A549 (cell line): ENCODE data around the gene ARID1B. TPM values are rescaled to one million over a fixed set of nuclear protein-coding genes. Genes with fewer than 3 reads are reported as not detected.

Experiments used
- ATAC-seq, 2 experiments: fragments of 200-7000 bp in 1 of 2; fragments of >200 bp in 1 of 2; cut with Nextera tagmentation in 1 of 2; cut with Tn5 transposase in 1 of 2; 3 replicates each; pipeline versions ENCODE4 v1.8.0 to v1.9.1; 2018 to 2020; ENCODE audit warnings: mild to moderate bottlenecking in 1 of 2, moderate library complexity in 1 of 2
- CTCF ChIA-PET: fragments of 300-600 bp; sonication (Branson Sonifier 250); formaldehyde crosslinking; extraction: SDS; loops from one replicate; lab custom pipeline; 2021; ENCODE audit warnings: antibody characterized with exemption, inconsistent platforms; lab: Yijun Ruan, JAX
- POLR2A ChIA-PET: fragments of 350-600 bp; formaldehyde crosslinking; extraction: SDS; loops from one replicate; lab custom pipeline; 2021; ENCODE audit warnings: antibody characterized with exemption, inconsistent platforms; lab: Yijun Ruan, JAX
- DNase-seq, 2 experiments: peaks; one replicate each; pipeline versions ENCODE4 v3.0.0 to v3.0.0-alpha.2; 2011 to 2016; ENCODE audit warnings: low read depth in 1 of 2, low spot score in 1 of 2
- FAIRE-seq: peaks from 2 replicates; lab custom pipeline; 2011; peaks lifted over from hg19 to GRCh38; lab: Jason Lieb, UNC
- H3K27ac ChIP-seq, 2 experiments: fragments of >200 bp; sonication (Bioruptor Twin); formaldehyde crosslinking; 3 replicates each; pipeline ENCODE4 v1.5.1; 2016 to 2017
- H3K4me1 ChIP-seq: fragments of >200 bp; sonication (Bioruptor Twin); formaldehyde crosslinking; 3 replicates; pipeline ENCODE4 v1.6.1; 2016
- H3K4me2 ChIP-seq: fragments of >200 bp; sonication (Bioruptor Twin); formaldehyde crosslinking; 3 replicates; pipeline ENCODE4 v1.6.1; 2016
- H3K4me3 ChIP-seq: fragments of >200 bp; sonication (Bioruptor Twin); formaldehyde crosslinking; 3 replicates; pipeline ENCODE4 v1.5.1; 2016
- H3K9me3 ChIP-seq: fragments of >200 bp; sonication (Bioruptor Twin); formaldehyde crosslinking; 3 replicates; pipeline ENCODE4 v1.6.1; 2016
- BHLHE40 ChIP-seq: IDR thresholded peaks from 2 replicates; pipeline ENCODE4 v1.6.1; 2012; ENCODE audit warnings: low read depth, low read length, inconsistent platforms
- CBX8 ChIP-seq: fragments of 200-600 bp; sonication (generic); IDR thresholded peaks from 2 replicates; pipeline ENCODE4 v1.6.1; 2016
- ESRRA ChIP-seq: fragments of 150-350 bp; IDR thresholded peaks from 2 replicates; pipeline ENCODE4 v1.6.1; 2014; ENCODE audit warnings: mild to moderate bottlenecking, low read length, borderline replicate concordance
- FOSB ChIP-seq: fragments of 250-450 bp; sonication (Bioruptor Pico); IDR thresholded peaks from 2 replicates; pipeline ENCODE4 v1.5.0; 2020; ENCODE audit warnings: mild to moderate bottlenecking, moderate library complexity
- FOSL2 ChIP-seq, 2 experiments: fragments of 450-650 bp in 1 of 2; fragments of >200 bp in 1 of 2; sonication (Bioruptor Twin) in 1 of 2; formaldehyde crosslinking; IDR thresholded peaks; 2 replicates each; pipeline versions ENCODE4 v1.5.0 to v1.6.1; 2016 to 2020; ENCODE audit warnings: mild to moderate bottlenecking in 1 of 2, moderate library complexity in 1 of 2
- GATA3 ChIP-seq: IDR thresholded peaks from 2 replicates; pipeline ENCODE4 v1.6.1; 2012; ENCODE audit warnings: borderline replicate concordance
- HEYL ChIP-seq: fragments of 250-450 bp; sonication (Bioruptor Pico); IDR thresholded peaks from 2 replicates; pipeline ENCODE4 v1.8.0; 2021; ENCODE audit warnings: mild to moderate bottlenecking, moderate library complexity
- HOXB13 ChIP-seq: fragments of 250-450 bp; sonication (Bioruptor Pico); IDR thresholded peaks from 2 replicates; pipeline ENCODE4 v1.5.0; 2020; ENCODE audit warnings: low read depth, mild to moderate bottlenecking, moderate library complexity
- JUN ChIP-seq, 2 experiments: fragments of >200 bp; sonication (Bioruptor Twin); formaldehyde crosslinking; IDR thresholded peaks; 2 replicates in 1 of 2; 3 replicates in 1 of 2; pipeline ENCODE4 v1.6.1; 2016 to 2017
- JUNB ChIP-seq: fragments of >200 bp; sonication (Bioruptor Twin); formaldehyde crosslinking; IDR thresholded peaks from 2 replicates; pipeline ENCODE4 v1.6.1; 2016
- MAZ ChIP-seq: fragments of 150-350 bp; IDR thresholded peaks from 2 replicates; pipeline ENCODE4 v1.6.1; 2014; ENCODE audit warnings: antibody characterized with exemption, low read depth, low read length, borderline replicate concordance
- MYC ChIP-seq: IDR thresholded peaks from 2 replicates; pipeline ENCODE4 v1.6.1; 2012; ENCODE audit warnings: mild to moderate bottlenecking, inconsistent platforms, low read length, improper control_type of control experiment, borderline replicate concordance
- NR3C1 ChIP-seq: fragments of >200 bp; sonication (Bioruptor Twin); formaldehyde crosslinking; IDR thresholded peaks from 3 replicates; pipeline ENCODE4 v1.6.1; 2017
- PHF8 ChIP-seq: fragments of 200-600 bp; sonication (generic); IDR thresholded peaks from 2 replicates; pipeline ENCODE4 v1.6.1; 2016; ENCODE audit warnings: low read depth, mild to moderate bottlenecking, antibody characterized with exemption, moderate library complexity, borderline replicate concordance
- RAD21 ChIP-seq, 2 experiments: fragments of >200 bp in 1 of 2; sonication (Bioruptor Twin) in 1 of 2; formaldehyde crosslinking in 1 of 2; IDR thresholded peaks in 1 of 2; conservative IDR thresholded peaks in 1 of 2; 2 replicates in 1 of 2; 3 replicates in 1 of 2; pipeline ENCODE4 v1.6.1; 2012 to 2018; ENCODE audit warnings: inconsistent platforms in 1 of 2
- RARB ChIP-seq: fragments of 250-450 bp; sonication (Bioruptor Pico); IDR thresholded peaks from 2 replicates; pipeline ENCODE4 v1.8.0; 2021; ENCODE audit warnings: mild to moderate bottlenecking, moderate library complexity
- SMC3 ChIP-seq: fragments of >200 bp; sonication (Bioruptor Twin); formaldehyde crosslinking; IDR thresholded peaks from 3 replicates; pipeline ENCODE4 v1.6.1; 2018; ENCODE audit warnings: inconsistent platforms
- TP53 ChIP-seq: fragments of 250-450 bp; sonication (Bioruptor Pico); IDR thresholded peaks from 2 replicates; pipeline ENCODE4 v1.5.0; 2021; ENCODE audit warnings: mild to moderate bottlenecking, moderate library complexity
- ZFP36 ChIP-seq: fragments of 450-650 bp; IDR thresholded peaks from 2 replicates; pipeline ENCODE4 v1.6.1; 2014; ENCODE audit warnings: borderline replicate concordance; ENCODE audit not compliant: partially characterized antibody
- ZNF302 ChIP-seq: fragments of 250-450 bp; sonication (Bioruptor Pico); IDR thresholded peaks from 2 replicates; pipeline ENCODE4 v1.9.0; 2021; ENCODE audit warnings: inconsistent platforms, mild to moderate bottlenecking, moderate library complexity
- ZSCAN20 ChIP-seq: fragments of 250-450 bp; sonication (Bioruptor Pico); IDR thresholded peaks from 2 replicates; pipeline ENCODE4 v1.8.0; 2022; ENCODE audit warnings: mild to moderate bottlenecking, moderate library complexity
- WGBS: methylation state at CpG from one replicate; pipeline ENCODE4 v1.1.6; 2017; ENCODE audit errors: missing lambda C conversion rate; 5-methylcytosine and 5-hydroxymethylcytosine counted together
- polyA plus RNA-seq, 4 experiments: library from polyadenylated mRNA; depleted of rRNA in 3 of 4; stranded (reverse); fragments of >200 nt; fragmentation: RNase III in 1 of 4; extraction: RNeasy Plus Mini Kit Qiagen cat#74134 plus additional on column Dnase treatment in 1 of 4; gene quantifications; 2 replicates in 3 of 4; 3 replicates in 1 of 4; pipeline ENCODE4 v1.2.3, GENCODE V29; 2011 to 2017
- TF ChIP-seq, protein P1 (sequence below): fragments of >200 bp; sonication (Bioruptor Twin); formaldehyde crosslinking; IDR thresholded peaks from 3 replicates; pipeline ENCODE4 v1.5.1; 2016
- TF ChIP-seq, protein P2 (sequence below): fragments of 150-350 bp; IDR thresholded peaks from 2 replicates; pipeline ENCODE4 v1.6.1; 2014; ENCODE audit warnings: low read depth, mild to moderate bottlenecking, low read length
- TF ChIP-seq, protein P3 (sequence below): IDR thresholded peaks from 2 replicates; pipeline ENCODE4 v1.6.1; 2012; ENCODE audit warnings: low read depth, borderline replicate concordance
- TF ChIP-seq, protein P4 (sequence below): fragments of 200-600 bp; sonication (generic); IDR thresholded peaks from 2 replicates; pipeline ENCODE4 v1.6.1; 2016; ENCODE audit warnings: antibody characterized with exemption, mild to moderate bottlenecking, moderate library complexity

Gene ARID1B
- polyA plus RNA-seq, 2 of the 4 experiments (the other 2 are of a cell fraction): 13.5 to 16.3 TPM

DNA sequence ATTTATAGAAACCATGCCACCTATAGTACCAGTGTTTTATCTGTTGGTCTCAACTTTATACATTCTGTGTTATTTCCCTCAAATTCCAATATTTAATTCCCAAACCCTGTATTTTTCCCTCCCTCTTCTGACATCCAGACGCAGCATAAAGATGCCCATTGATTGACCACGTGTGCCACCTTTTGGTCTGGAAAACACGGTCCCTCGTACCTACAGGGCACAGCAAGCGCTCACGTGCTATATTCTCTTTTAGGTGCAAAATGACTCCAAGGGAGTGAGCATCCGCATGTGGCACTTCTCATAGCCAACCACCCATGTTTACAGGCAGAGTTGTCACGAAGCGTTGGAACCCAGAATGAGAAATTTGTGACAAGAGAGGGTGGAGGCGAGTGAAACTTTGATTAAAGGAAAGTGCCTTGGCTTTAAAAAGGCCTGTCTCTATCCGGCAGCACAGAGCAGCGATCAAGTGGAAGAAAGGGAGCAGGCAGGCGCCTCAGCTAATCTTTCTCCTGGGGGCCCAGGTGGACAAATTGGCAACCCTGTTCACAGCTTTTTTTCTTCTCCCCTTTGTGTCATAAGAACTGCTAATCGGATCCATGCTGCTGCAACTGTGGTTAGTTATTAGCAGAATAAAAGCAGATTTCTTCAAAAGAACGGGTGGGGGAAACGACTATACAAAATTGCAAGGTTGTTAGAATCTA, 320.2 kb downstream of the ARID1B start:
- no peak overlapping the region for H3K4me3 ChIP-seq
- no peak for ATAC-seq
- H3K4me1 ChIP-seq: peaks cover 12% of the 10 kb centered on the region
- CTCF ChIA-PET: no interaction called here
- 92% methylated on average over 16 of the region's 16 CpGs for WGBS
- TF ChIP-seq, protein P1, sequence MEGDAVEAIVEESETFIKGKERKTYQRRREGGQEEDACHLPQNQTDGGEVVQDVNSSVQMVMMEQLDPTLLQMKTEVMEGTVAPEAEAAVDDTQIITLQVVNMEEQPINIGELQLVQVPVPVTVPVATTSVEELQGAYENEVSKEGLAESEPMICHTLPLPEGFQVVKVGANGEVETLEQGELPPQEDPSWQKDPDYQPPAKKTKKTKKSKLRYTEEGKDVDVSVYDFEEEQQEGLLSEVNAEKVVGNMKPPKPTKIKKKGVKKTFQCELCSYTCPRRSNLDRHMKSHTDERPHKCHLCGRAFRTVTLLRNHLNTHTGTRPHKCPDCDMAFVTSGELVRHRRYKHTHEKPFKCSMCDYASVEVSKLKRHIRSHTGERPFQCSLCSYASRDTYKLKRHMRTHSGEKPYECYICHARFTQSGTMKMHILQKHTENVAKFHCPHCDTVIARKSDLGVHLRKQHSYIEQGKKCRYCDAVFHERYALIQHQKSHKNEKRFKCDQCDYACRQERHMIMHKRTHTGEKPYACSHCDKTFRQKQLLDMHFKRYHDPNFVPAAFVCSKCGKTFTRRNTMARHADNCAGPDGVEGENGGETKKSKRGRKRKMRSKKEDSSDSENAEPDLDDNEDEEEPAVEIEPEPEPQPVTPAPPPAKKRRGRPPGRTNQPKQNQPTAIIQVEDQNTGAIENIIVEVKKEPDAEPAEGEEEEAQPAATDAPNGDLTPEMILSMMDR: no peak
- TF ChIP-seq TP53: no peak
- no peak for TF ChIP-seq SMC3
- no peak for TF ChIP-seq PHF8
- no peak for TF ChIP-seq FOSB (CRISPR knock-in tag)
- TF ChIP-seq MAZ: no peak
- TF ChIP-seq HOXB13: no peak
- TF ChIP-seq, protein P2, sequence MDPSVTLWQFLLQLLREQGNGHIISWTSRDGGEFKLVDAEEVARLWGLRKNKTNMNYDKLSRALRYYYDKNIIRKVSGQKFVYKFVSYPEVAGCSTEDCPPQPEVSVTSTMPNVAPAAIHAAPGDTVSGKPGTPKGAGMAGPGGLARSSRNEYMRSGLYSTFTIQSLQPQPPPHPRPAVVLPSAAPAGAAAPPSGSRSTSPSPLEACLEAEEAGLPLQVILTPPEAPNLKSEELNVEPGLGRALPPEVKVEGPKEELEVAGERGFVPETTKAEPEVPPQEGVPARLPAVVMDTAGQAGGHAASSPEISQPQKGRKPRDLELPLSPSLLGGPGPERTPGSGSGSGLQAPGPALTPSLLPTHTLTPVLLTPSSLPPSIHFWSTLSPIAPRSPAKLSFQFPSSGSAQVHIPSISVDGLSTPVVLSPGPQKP: no peak
- no peak for TF ChIP-seq ZSCAN20 (CRISPR knock-in tag)
- TF ChIP-seq, protein P3, sequence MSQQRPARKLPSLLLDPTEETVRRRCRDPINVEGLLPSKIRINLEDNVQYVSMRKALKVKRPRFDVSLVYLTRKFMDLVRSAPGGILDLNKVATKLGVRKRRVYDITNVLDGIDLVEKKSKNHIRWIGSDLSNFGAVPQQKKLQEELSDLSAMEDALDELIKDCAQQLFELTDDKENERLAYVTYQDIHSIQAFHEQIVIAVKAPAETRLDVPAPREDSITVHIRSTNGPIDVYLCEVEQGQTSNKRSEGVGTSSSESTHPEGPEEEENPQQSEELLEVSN: no peak
- TF ChIP-seq ZFP36: no peak
- no peak for TF ChIP-seq HEYL (CRISPR knock-in tag)
- no peak for TF ChIP-seq BHLHE40
- no peak for TF ChIP-seq RAD21 (conservative IDR thresholded peaks at IDR 0.05 in 1 of 2, IDR thresholded peaks at IDR 0.05 in 1 of 2)
- no peak for TF ChIP-seq ZNF302
- TF ChIP-seq JUN (IDR thresholded peaks at IDR 0.05): no peak
- no peak for TF ChIP-seq GATA3
- TF ChIP-seq, protein P4, sequence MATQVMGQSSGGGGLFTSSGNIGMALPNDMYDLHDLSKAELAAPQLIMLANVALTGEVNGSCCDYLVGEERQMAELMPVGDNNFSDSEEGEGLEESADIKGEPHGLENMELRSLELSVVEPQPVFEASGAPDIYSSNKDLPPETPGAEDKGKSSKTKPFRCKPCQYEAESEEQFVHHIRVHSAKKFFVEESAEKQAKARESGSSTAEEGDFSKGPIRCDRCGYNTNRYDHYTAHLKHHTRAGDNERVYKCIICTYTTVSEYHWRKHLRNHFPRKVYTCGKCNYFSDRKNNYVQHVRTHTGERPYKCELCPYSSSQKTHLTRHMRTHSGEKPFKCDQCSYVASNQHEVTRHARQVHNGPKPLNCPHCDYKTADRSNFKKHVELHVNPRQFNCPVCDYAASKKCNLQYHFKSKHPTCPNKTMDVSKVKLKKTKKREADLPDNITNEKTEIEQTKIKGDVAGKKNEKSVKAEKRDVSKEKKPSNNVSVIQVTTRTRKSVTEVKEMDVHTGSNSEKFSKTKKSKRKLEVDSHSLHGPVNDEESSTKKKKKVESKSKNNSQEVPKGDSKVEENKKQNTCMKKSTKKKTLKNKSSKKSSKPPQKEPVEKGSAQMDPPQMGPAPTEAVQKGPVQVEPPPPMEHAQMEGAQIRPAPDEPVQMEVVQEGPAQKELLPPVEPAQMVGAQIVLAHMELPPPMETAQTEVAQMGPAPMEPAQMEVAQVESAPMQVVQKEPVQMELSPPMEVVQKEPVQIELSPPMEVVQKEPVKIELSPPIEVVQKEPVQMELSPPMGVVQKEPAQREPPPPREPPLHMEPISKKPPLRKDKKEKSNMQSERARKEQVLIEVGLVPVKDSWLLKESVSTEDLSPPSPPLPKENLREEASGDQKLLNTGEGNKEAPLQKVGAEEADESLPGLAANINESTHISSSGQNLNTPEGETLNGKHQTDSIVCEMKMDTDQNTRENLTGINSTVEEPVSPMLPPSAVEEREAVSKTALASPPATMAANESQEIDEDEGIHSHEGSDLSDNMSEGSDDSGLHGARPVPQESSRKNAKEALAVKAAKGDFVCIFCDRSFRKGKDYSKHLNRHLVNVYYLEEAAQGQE: no peak
- TF ChIP-seq CBX8: no peak
- TF ChIP-seq, all 56 proteins: peak for 0
- Histone ChIP-seq H3K4me2 (no peak overlapping the region), H3K9me3 (no peaks in the 10 kb centered on the region), H3K27ac (no peak overlapping the region)
- DNase-seq (no peak), FAIRE-seq (no peak)
- POLR2A ChIA-PET: no interaction called here

DNA sequence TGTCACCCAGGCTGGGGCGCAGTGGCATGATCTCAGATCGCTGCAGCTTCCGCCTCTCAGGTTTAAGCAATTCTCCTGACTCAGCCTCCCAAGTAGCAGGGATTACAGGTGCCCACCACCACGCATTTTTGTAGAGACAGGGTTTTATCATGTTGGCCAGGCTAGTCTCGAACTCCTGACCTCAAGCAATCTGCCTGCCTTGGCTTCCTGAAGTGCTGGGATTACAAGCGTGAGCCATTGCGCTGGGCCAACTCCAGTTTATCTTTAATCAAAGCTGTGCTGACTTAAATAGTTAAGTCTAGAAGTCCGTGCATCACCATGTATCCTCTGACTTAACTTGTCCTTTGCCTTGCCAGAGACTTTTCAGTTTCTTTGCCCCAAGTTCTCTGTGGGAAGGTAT, 321.8 kb downstream of the ARID1B start:
- Histone ChIP-seq H3K27ac (no peak overlapping the region), H3K4me1 (peaks cover 12% of the 10 kb centered on the region), H3K9me3 (no peaks in the 10 kb centered on the region), H3K4me2 (no peak overlapping the region), H3K4me3 (no peak overlapping the region)
- ChIA-PET POLR2A (no interaction called here), CTCF (no interaction called here)
- no peak for FAIRE-seq
- no peak for DNase-seq
- WGBS: 91% methylated on average over 8 of the region's 8 CpGs
- no peak for ATAC-seq
- TF ChIP-seq MAZ: no peak
- no peak for TF ChIP-seq MYC
- TF ChIP-seq, protein P4: no peak
- TF ChIP-seq NR3C1: no peak
- TF ChIP-seq RARB (CRISPR knock-in tag): no peak
- TF ChIP-seq ESRRA: no peak
- TF ChIP-seq JUNB: no peak
- no peak for TF ChIP-seq ZFP36
- no peak for TF ChIP-seq FOSB (CRISPR knock-in tag)
- TF ChIP-seq ZNF302: no peak
- TF ChIP-seq FOSL2 (IDR thresholded peaks at IDR 0.05): no peak
- TF ChIP-seq FOSL2 (CRISPR knock-in tag; IDR thresholded peaks at IDR 0.05): no peak
